ENCODE measurements around the gene ZNF777. TPM values are rescaled to one million over a fixed set of nuclear protein-coding genes. Genes with fewer than 3 reads are reported as not detected.
"Not testable (repeated sequence)": the region's sequence is repeated elsewhere in the genome, so short reads cannot be mapped to it uniquely, and the experiment has no call there.

The ZNF777 gene
- total RNA-seq, 1 donor from 2014 or later = 20.3 TPM

DNA sequence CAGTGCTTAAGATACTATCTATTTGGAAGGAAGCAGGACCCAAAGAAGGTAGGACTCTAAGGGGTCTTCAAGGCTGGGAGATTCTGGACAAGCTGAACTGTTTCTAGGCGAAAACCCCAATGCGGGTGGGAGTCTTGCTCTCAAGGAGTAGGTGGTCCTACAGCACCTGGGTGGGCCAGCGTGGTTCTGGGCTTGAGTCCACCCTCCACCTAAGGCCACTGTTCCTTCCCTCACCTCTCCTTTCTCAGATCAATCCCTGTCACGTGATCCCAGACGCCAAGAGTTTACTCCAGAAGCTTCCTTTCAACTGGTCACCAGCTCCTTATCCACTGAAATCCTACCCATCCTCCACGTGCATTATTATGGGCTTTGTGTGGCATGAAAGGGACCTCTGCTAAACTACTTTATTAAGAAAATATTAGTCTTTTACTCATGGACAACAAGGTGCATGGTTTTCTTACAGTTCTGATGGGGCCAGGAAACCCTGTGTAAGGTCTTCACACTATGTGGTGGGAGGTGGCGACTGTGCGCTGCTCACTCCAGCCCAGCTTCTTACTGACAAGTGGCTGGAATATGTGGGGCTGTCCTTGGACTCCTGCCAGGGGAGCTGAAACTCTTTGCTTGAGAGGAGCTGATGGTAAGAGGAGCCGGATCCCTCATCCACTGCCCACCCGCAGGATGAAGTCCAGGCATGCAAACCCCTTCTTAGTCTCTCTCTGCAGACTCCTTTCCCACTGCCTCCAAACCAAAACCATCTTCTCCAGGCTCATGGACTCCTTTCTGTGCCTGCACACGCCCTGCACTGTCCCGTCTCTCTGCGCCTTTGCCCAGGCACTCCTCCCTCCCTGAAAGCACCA is 35.2 kb upstream of the ZNF777 start:
- Mint-ChIP-seq H3K4me3 (ENCODE audit: low read depth) (peak overlapping the region; percentile 95), H3K36me3 (ENCODE audit: insufficient read depth) (peaks cover 10% of the 10 kb centered on the region), H3K9me3 (ENCODE audit: low read depth) (no peaks in the 10 kb centered on the region), H3K27me3 (peaks cover 16% of the 10 kb centered on the region), H3K4me1 (ENCODE audit: low read depth) (peaks cover 19% of the 10 kb centered on the region), H3K27ac (peak overlapping the region; percentile 98)
- no peak for DNase-seq (ENCODE audit: low spot score, unreplicated experiment)
- no peak for TF ChIP-seq CTCF (IDR thresholded peaks at IDR 0.05; ENCODE audit: unreplicated experiment)

GRCh38 chr7:149494738-149495368 is 34.0 kb upstream of the ZNF777 start:
- peaks cover 12% of the 10 kb centered on the region for H3K27me3 Mint-ChIP-seq
- H3K36me3 Mint-ChIP-seq (ENCODE audit: insufficient read depth) = peaks cover 17% of the 10 kb centered on the region
- H3K9me3 Mint-ChIP-seq (ENCODE audit: low read depth) = no peaks in the 10 kb centered on the region
- TF ChIP-seq CTCF (IDR thresholded peaks at IDR 0.05; ENCODE audit: unreplicated experiment) = no peak
- no peak for DNase-seq (ENCODE audit: low spot score, unreplicated experiment)
- H3K4me3 Mint-ChIP-seq (ENCODE audit: low read depth) = no peak overlapping the region
- H3K27ac Mint-ChIP-seq = peak overlapping the region; percentile 42
- H3K4me1 Mint-ChIP-seq (ENCODE audit: low read depth) = peaks cover 19% of the 10 kb centered on the region

GRCh38 chr7:149493975-149494374 is 33.1 kb upstream of the ZNF777 start:
- Mint-ChIP-seq H3K36me3 (ENCODE audit: insufficient read depth) (peaks cover 18% of the 10 kb centered on the region), H3K4me1 (ENCODE audit: low read depth) (peaks cover 19% of the 10 kb centered on the region)
- H3K27ac Mint-ChIP-seq; H3K27me3 Mint-ChIP-seq; H3K9me3 Mint-ChIP-seq (ENCODE audit: low read depth); DNase-seq (ENCODE audit: low spot score, unreplicated experiment); H3K4me3 Mint-ChIP-seq (ENCODE audit: low read depth): not testable (repeated sequence)

- DNase-seq (ENCODE audit: low spot score, unreplicated experiment) = no peak
- H3K4me3 Mint-ChIP-seq (ENCODE audit: low read depth) = no peak overlapping the region
- no peak overlapping the region for H3K27ac Mint-ChIP-seq
- H3K4me1 Mint-ChIP-seq (ENCODE audit: low read depth) = peaks cover 19% of the 10 kb centered on the region
- H3K36me3 Mint-ChIP-seq (ENCODE audit: insufficient read depth) = peaks cover 18% of the 10 kb centered on the region
- TF ChIP-seq CTCF (IDR thresholded peaks at IDR 0.05; ENCODE audit: unreplicated experiment) = no peak
- no peaks in the 10 kb centered on the region for H3K9me3 Mint-ChIP-seq (ENCODE audit: low read depth)
- no peaks in the 10 kb centered on the region for H3K27me3 Mint-ChIP-seq
Observed at GRCh38 chr7:149493366-149493765, 32.5 kb upstream of the ZNF777 start.

DNA sequence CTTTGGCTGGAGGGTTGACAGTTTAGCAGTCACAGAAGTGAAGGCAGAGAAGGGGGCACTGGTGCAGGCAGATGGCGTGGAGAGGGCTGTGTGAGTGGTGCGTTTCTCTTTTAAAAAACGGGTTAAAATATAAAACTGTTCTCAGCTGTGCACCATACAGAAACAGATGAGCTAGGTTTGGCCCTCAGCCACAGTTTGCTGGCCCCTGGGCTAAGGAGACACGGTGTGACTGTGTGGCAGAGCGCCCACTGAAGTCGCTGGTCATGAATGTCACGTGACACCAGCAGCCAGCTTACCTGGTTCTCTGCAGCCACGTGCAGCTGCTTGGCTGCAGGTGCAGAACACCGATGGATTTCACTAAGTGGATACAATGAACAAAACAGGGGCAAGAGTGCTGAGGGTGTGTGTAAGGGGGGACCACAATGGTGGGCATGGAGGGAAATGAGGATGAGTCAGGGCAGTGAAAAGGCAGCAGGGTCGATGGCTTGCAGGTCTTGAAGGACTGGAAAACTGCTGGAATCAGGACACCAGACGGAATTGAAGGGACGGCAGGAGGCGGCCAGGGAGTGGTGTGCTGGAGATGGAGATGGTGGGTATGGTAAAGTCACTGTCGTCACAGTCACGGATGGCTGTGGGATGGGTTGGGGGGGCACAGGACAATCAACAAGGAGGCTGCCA is 29.4 kb upstream of the ZNF777 start:
- Mint-ChIP-seq H3K4me3 (ENCODE audit: low read depth) (no peak overlapping the region), H3K27ac (no peak overlapping the region), H3K27me3 (no peaks in the 10 kb centered on the region), H3K4me1 (ENCODE audit: low read depth) (peaks cover 2% of the 10 kb centered on the region), H3K36me3 (ENCODE audit: insufficient read depth) (peaks cover 32% of the 10 kb centered on the region), H3K9me3 (ENCODE audit: low read depth) (no peaks in the 10 kb centered on the region)
- DNase-seq (ENCODE audit: low spot score, unreplicated experiment) = no peak
- no peak for TF ChIP-seq CTCF (IDR thresholded peaks at IDR 0.05; ENCODE audit: unreplicated experiment)

Measured in progenitor cell of endocrine pancreas (in vitro differentiated cells).